ENCODE results near the gene CLEC20A.

- TF ChIP-seq POLR2A (IDR thresholded peaks at IDR 0.05) = no peak
- peak; percentile 82 to 99 (median 95) for TF ChIP-seq CTCF (IDR thresholded peaks at IDR 0.05)
Measured at GRCh38 chr1:178542554-178543289, 46.0 kb upstream of the CLEC20A start.
